Caco-2 (cell line): ENCODE results near the gene WNT7A. TPM values are rescaled to one million over a fixed set of nuclear protein-coding genes. Genes with fewer than 3 reads are reported as not detected.

Experiments
- BruUV-seq: library from RNA; stranded (reverse); fragments of 400-500 nt; replicated peaks from 2 replicates; lab custom pipeline; 2021; lab: Mats Ljungman, UMichigan
- CTCF ChIA-PET: fragments of 300-600 bp; sonication (Branson Sonifier 250); formaldehyde crosslinking; loops from one replicate; lab custom pipeline; 2022; ENCODE audit warnings: antibody characterized with exemption; lab: Charles Lee
- POLR2A ChIA-PET: fragments of 300-600 bp; sonication (Branson Sonifier 250); formaldehyde crosslinking; loops from one replicate; lab custom pipeline; 2022; ENCODE audit warnings: antibody characterized with exemption; lab: Charles Lee
- DNase-seq, 2 experiments: peaks; one replicate each; pipeline versions ENCODE4 v3.0.0 to v3.0.0-alpha.2; 2020 to 2022
- H3K27me3 ChIP-seq: replicated peaks from 2 replicates; pipeline ENCODE4 v1.6.0; 2011; ENCODE audit warnings: low read length; ENCODE audit not compliant: control insufficient read depth, insufficient read depth
- H3K36me3 ChIP-seq: 2 replicates; pipeline ENCODE4 v1.5.1; 2011; ENCODE audit warnings: low read length; ENCODE audit not compliant: control insufficient read depth, insufficient read depth
- H3K4me1 ChIP-seq: fragments of 250-450 bp; sonication (Bioruptor Pico); 2 replicates; pipeline ENCODE4 v1.5.1; 2020; ENCODE audit warnings: mild to moderate bottlenecking
- H3K4me3 ChIP-seq: 2 replicates; pipeline ENCODE4 v1.5.1; 2011; ENCODE audit warnings: low read depth, mild to moderate bottlenecking, control low read depth, low read length
- H3K9me3 ChIP-seq: fragments of 250-450 bp; sonication (Bioruptor Pico); 2 replicates; pipeline ENCODE4 v1.5.1; 2020; ENCODE audit warnings: mild to moderate bottlenecking, moderate library complexity
- H3K27ac Mint-ChIP-seq: one replicate; pipeline ENCODE4 v1.8.0; 2022; ENCODE audit warnings: mixed read lengths; ENCODE audit not compliant: unreplicated experiment
- H3K27me3 Mint-ChIP-seq: one replicate; pipeline ENCODE4 v1.8.0; 2022; ENCODE audit warnings: mixed read lengths; ENCODE audit not compliant: insufficient read depth, unreplicated experiment
- H3K36me3 Mint-ChIP-seq: one replicate; pipeline ENCODE4 v1.8.0; 2022; ENCODE audit warnings: mild to moderate bottlenecking, mixed read lengths; ENCODE audit not compliant: insufficient read depth, unreplicated experiment
- H3K4me1 Mint-ChIP-seq: one replicate; pipeline ENCODE4 v1.8.0; 2022; ENCODE audit warnings: low read depth, mixed read lengths; ENCODE audit not compliant: unreplicated experiment
- H3K4me3 Mint-ChIP-seq: one replicate; pipeline ENCODE4 v1.8.0; 2022; ENCODE audit warnings: mild to moderate bottlenecking, moderate library complexity, mixed read lengths; ENCODE audit not compliant: unreplicated experiment
- H3K9me3 Mint-ChIP-seq: one replicate; pipeline ENCODE4 v1.8.0; 2022; ENCODE audit warnings: mixed read lengths; ENCODE audit not compliant: unreplicated experiment
- CTCF ChIP-seq, 2 experiments: fragments of 200-600 bp in 1 of 2; IDR thresholded peaks; 1 replicate in 1 of 2; 2 replicates in 1 of 2; pipeline versions ENCODE4 v1.5.1 to v1.8.0; 2011 to 2022; ENCODE audit warnings: antibody characterized with exemption in 1 of 2, control low read depth in 1 of 2, inconsistent platforms in 1 of 2, low read depth in 1 of 2, low read length in 1 of 2, mild to moderate bottlenecking in 1 of 2, moderate library complexity in 1 of 2; ENCODE audit not compliant: insufficient read depth in 1 of 2, severe bottlenecking in 1 of 2, unreplicated experiment in 1 of 2
- intact Hi-C: fragments of 100-400 bp; cut with micrococcal nuclease; formaldehyde crosslinking; loops from one replicate; pipeline ENCODE4 v1.10.0; 2022; ENCODE audit not compliant: unreplicated experiment
- total RNA-seq: library from RNA; stranded (reverse); gene quantifications from 2 replicates; pipeline ENCODE4 v1.2.3, GENCODE V29; 2022

WNT7A gene
- total RNA-seq, 1 experiment from 2014 or later, result 1.1 TPM

DNA sequence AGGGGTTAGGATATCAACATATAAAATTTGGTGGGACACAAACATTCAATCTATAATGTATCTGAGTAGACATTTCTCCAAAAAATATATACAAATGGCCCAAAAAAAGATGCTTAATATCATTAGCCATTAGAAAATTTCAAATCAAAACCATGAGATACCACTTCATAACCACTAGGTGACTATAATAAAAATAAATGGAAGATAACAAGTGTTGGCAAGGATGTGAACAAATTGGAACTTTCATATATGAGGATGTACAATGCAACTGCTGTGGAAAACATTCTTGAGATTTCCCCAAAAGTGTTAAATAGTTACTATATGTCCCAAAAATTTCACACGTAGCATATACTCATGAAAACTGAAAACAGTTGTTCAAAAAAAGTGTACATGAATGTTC, 36.5 kb upstream of the WNT7A start:
- peaks cover 30% of the 10 kb centered on the region for H3K9me3 Mint-ChIP-seq

GRCh38 chr3:13902648-13903238, 22.9 kb upstream of the WNT7A start:
- H3K27ac Mint-ChIP-seq, result no peak overlapping the region
- BruUV-seq, result no TSS peak
- H3K27me3 Mint-ChIP-seq, result no peaks in the 10 kb centered on the region
- H3K36me3 ChIP-seq, result no peaks in the 10 kb centered on the region
- H3K4me3 Mint-ChIP-seq, result no peak overlapping the region
- intact Hi-C loops, result no loop called here
- DNase-seq, result no peak
- peaks cover 47% of the 10 kb centered on the region for H3K9me3 ChIP-seq
- ChIA-PET POLR2A (no interaction called here), CTCF (no interaction called here)
- H3K9me3 Mint-ChIP-seq, result peaks cover 46% of the 10 kb centered on the region
- no peaks in the 10 kb centered on the region for H3K27me3 ChIP-seq
- no peaks in the 10 kb centered on the region for H3K36me3 Mint-ChIP-seq
- no peaks in the 10 kb centered on the region for H3K4me1 Mint-ChIP-seq
- no peak for TF ChIP-seq CTCF (IDR thresholded peaks at IDR 0.05; ENCODE audit: insufficient read depth in 1 of 2, low read depth in 1 of 2, low read length in 1 of 2, severe bottlenecking in 1 of 2, unreplicated experiment in 1 of 2)
- no peak overlapping the region for H3K4me3 ChIP-seq
- no peaks in the 10 kb centered on the region for H3K4me1 ChIP-seq

More for the DNA sequence above, 36.5 kb upstream of the WNT7A start:
- Histone ChIP-seq H3K4me1 (no peaks in the 10 kb centered on the region), H3K27me3 (no peaks in the 10 kb centered on the region), H3K9me3 (0 out of 2 replicates have a peak, but pooled peaks cover 6% of the 10 kb centered on the region), H3K36me3 (no peaks in the 10 kb centered on the region), H3K4me3 (no peak overlapping the region)
- Mint-ChIP-seq H3K4me3 (no peak overlapping the region), H3K4me1 (no peaks in the 10 kb centered on the region), H3K36me3 (no peaks in the 10 kb centered on the region), H3K27me3 (peaks cover 5% of the 10 kb centered on the region), H3K27ac (no peak overlapping the region)
- CTCF ChIA-PET, result no interaction called here
- POLR2A ChIA-PET, result no interaction called here
- no peak for DNase-seq
- intact Hi-C loops, result no loop called here
- no peak for TF ChIP-seq CTCF (IDR thresholded peaks at IDR 0.05; ENCODE audit: insufficient read depth in 1 of 2, low read depth in 1 of 2, low read length in 1 of 2, severe bottlenecking in 1 of 2, unreplicated experiment in 1 of 2)
- BruUV-seq, result no TSS peak

DNA sequence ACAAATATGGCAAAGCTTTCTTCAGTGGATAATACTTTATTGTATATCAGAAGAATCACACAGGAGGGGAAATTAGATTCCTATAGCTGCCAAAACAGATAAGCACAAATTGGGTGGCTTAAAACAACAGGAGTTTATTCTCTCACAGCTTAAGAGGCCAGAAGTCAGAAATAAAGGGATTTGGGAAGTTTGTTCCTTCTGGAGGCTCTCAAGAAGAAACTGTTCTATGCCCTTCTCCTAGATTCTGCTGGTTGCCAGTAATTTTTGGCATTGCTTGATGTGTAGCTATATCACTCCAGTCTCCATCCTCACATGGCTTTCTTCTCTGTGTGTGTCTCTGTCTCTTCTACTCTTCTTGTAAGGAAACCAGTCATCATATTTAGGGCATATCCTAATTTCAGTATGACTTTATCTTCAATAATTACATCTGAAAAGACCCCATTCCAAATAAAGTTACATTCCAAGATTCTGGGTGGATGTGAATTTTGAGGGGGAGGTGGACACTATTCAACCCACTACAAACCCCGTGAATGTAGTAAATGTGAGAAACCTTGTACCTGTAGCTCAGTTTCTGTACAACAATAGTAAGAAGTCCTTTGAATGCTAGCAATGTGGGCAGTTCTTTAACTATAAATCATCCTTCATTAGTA, 22.2 kb upstream of the WNT7A start:
- CTCF ChIA-PET, result no interaction called here
- no peak overlapping the region for H3K27ac Mint-ChIP-seq
- POLR2A ChIA-PET, result no interaction called here

More for the DNA sequence above, 22.2 kb upstream of the WNT7A start:
- Mint-ChIP-seq H3K36me3 (no peaks in the 10 kb centered on the region), H3K9me3 (peaks cover 46% of the 10 kb centered on the region), H3K4me3 (no peak overlapping the region), H3K27me3 (no peaks in the 10 kb centered on the region), H3K4me1 (no peaks in the 10 kb centered on the region)
- no peaks in the 10 kb centered on the region for H3K36me3 ChIP-seq
- DNase-seq, result no peak
- H3K4me1 ChIP-seq, result no peaks in the 10 kb centered on the region
- no peak overlapping the region for H3K4me3 ChIP-seq
- H3K27me3 ChIP-seq, result no peaks in the 10 kb centered on the region
- no TSS peak for BruUV-seq
- intact Hi-C loops, result no loop called here
- TF ChIP-seq CTCF (IDR thresholded peaks at IDR 0.05; ENCODE audit: insufficient read depth in 1 of 2, low read depth in 1 of 2, low read length in 1 of 2, severe bottlenecking in 1 of 2, unreplicated experiment in 1 of 2), result no peak
- peaks cover 47% of the 10 kb centered on the region for H3K9me3 ChIP-seq
